HuH-7 (cell line): ENCODE data around the gene MAP3K2.
"Not testable (repeated sequence)": the region's sequence is repeated elsewhere in the genome, so short reads cannot be mapped to it uniquely, and the experiment has no call there.

Source experiments
- DNase-seq: peaks from one replicate; pipeline ENCODE4 v3.0.0; 2011; ENCODE audit warnings: low spot score

Gene MAP3K2

GRCh38 chr2:127382831-127383230 is 4.9 kb downstream of the MAP3K2 start:
- no peak for DNase-seq

- no peak for DNase-seq
These were observed 6.0 kb downstream of the MAP3K2 start for GRCh38 chr2:127381762-127382161.

- no peak for DNase-seq
These were observed 7.9 kb downstream of the MAP3K2 start for GRCh38 chr2:127379712-127380355.

GRCh38 chr2:127378720-127379119 is 9.1 kb downstream of the MAP3K2 start:
- DNase-seq, result no peak

GRCh38 chr2:127377262-127377661 is 10.5 kb downstream of the MAP3K2 start:
- DNase-seq, result no peak

- no peak for DNase-seq
These were observed 11.5 kb downstream of the MAP3K2 start for GRCh38 chr2:127376257-127376656.

- DNase-seq, result no peak
These were observed 14.3 kb downstream of the MAP3K2 start for GRCh38 chr2:127373362-127374083.

- DNase-seq, result no peak
These were observed 16.7 kb downstream of the MAP3K2 start for GRCh38 chr2:127371037-127371436.

- DNase-seq, result no peak
These were observed 17.8 kb downstream of the MAP3K2 start for GRCh38 chr2:127370010-127370409.

- no peak for DNase-seq
These were observed 22.5 kb downstream of the MAP3K2 start for GRCh38 chr2:127365211-127365643.

GRCh38 chr2:127362971-127363370 is 24.8 kb downstream of the MAP3K2 start:
- no peak for DNase-seq

GRCh38 chr2:127361929-127362885 is 25.6 kb downstream of the MAP3K2 start:
- no peak for DNase-seq

- DNase-seq, result no peak
These were observed 27.5 kb downstream of the MAP3K2 start for GRCh38 chr2:127360242-127360641.

GRCh38 chr2:127359520-127359919 is 28.3 kb downstream of the MAP3K2 start:
- no peak for DNase-seq

GRCh38 chr2:127358971-127359370 is 28.8 kb downstream of the MAP3K2 start:
- DNase-seq, result no peak

GRCh38 chr2:127358044-127358443 is 29.7 kb downstream of the MAP3K2 start:
- no peak for DNase-seq

- DNase-seq, result no peak
These were observed 30.2 kb downstream of the MAP3K2 start for GRCh38 chr2:127357591-127357990.

- DNase-seq, result no peak
These were observed 31.2 kb downstream of the MAP3K2 start for GRCh38 chr2:127356531-127356930.

- DNase-seq, result no peak
These were observed 32.3 kb downstream of the MAP3K2 start for GRCh38 chr2:127355407-127356008.

- not testable (repeated sequence) for DNase-seq
These were observed 33.7 kb downstream of the MAP3K2 start for GRCh38 chr2:127353873-127354676.

- not testable (repeated sequence) for DNase-seq
These were observed 34.6 kb downstream of the MAP3K2 start for GRCh38 chr2:127353223-127353622.
